ENCODE data around the gene ABCC3. TPM values are rescaled to one million over a fixed set of nuclear protein-coding genes. Genes with fewer than 3 reads are reported as not detected.

The ABCC3 gene
- total RNA-seq, 2 experiments from 2014 or later, result not detected

GRCh38 chr17:50681263-50682200 is 46.9 kb downstream of the ABCC3 start:
- peaks cover 7% of the 10 kb centered on the region for H3K4me1 Mint-ChIP-seq (ENCODE audit: low read depth)
- H3K4me3 Mint-ChIP-seq, result no peak overlapping the region
- H3K9me3 Mint-ChIP-seq, result no peaks in the 10 kb centered on the region
- no peaks in the 10 kb centered on the region for H3K36me3 Mint-ChIP-seq
- no peak for DNase-seq
- intact Hi-C loops (cut with micrococcal nuclease), result no loop called here
- POLR2A ChIA-PET, result interaction anchor here (0.6 kb wide), 1 partner anchor 270 kb away, joined by 3 read pairs; no protein-coding TSS in a partner anchor
- no peak overlapping the region for H3K27ac Mint-ChIP-seq
- CTCF ChIA-PET, result interaction anchor here (1.3 kb wide), 1 partner anchor 13 kb away, joined by 4 read pairs; no protein-coding TSS in a partner anchor
- peaks cover 9% of the 10 kb centered on the region for H3K27me3 Mint-ChIP-seq

GRCh38 chr17:50682441-50682840 is 47.8 kb downstream of the ABCC3 start:
- ChIA-PET POLR2A (no interaction called here), CTCF (interaction anchor here (0.7 kb wide), 1 partner anchor 495 kb away, joined by 3 read pairs; no protein-coding TSS in a partner anchor)
- H3K36me3 Mint-ChIP-seq, result no peaks in the 10 kb centered on the region
- no peak overlapping the region for H3K27ac Mint-ChIP-seq
- H3K27me3 Mint-ChIP-seq, result peaks cover 9% of the 10 kb centered on the region
- no peak overlapping the region for H3K4me3 Mint-ChIP-seq
- peaks cover 7% of the 10 kb centered on the region for H3K4me1 Mint-ChIP-seq (ENCODE audit: low read depth)
- H3K9me3 Mint-ChIP-seq, result no peaks in the 10 kb centered on the region
- intact Hi-C loops (cut with micrococcal nuclease), result no loop called here
- DNase-seq, result no peak

DNA sequence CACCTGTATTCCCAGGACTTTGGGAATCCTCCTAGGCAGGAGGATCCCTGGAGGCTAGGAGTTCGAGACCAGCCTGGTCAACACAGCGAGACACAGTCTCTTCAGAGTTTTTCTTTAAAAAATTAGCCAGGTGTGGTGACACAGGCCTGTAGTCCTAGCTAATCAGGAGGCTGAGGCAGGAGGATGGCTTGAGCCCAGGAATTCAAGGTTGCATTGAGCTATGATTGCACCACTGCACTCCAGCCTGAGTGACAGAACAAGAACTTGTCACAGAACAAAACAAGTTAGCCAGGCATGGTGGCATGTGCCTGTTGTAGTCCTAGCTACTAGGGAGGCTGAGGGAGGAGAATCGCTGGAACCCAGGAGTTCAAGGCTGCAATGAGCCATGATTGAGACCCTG is 48.3 kb downstream of the ABCC3 start:
- ChIA-PET POLR2A (no interaction called here), CTCF (interaction anchor here (0.7 kb wide), 1 partner anchor 495 kb away, joined by 3 read pairs; no protein-coding TSS in a partner anchor)
- Mint-ChIP-seq H3K36me3 (no peaks in the 10 kb centered on the region), H3K4me3 (no peak overlapping the region), H3K27ac (no peak overlapping the region), H3K4me1 (ENCODE audit: low read depth) (peaks cover 7% of the 10 kb centered on the region), H3K27me3 (peaks cover 9% of the 10 kb centered on the region), H3K9me3 (no peaks in the 10 kb centered on the region)
- intact Hi-C loops (cut with micrococcal nuclease), result no loop called here
- no peak for DNase-seq

DNA sequence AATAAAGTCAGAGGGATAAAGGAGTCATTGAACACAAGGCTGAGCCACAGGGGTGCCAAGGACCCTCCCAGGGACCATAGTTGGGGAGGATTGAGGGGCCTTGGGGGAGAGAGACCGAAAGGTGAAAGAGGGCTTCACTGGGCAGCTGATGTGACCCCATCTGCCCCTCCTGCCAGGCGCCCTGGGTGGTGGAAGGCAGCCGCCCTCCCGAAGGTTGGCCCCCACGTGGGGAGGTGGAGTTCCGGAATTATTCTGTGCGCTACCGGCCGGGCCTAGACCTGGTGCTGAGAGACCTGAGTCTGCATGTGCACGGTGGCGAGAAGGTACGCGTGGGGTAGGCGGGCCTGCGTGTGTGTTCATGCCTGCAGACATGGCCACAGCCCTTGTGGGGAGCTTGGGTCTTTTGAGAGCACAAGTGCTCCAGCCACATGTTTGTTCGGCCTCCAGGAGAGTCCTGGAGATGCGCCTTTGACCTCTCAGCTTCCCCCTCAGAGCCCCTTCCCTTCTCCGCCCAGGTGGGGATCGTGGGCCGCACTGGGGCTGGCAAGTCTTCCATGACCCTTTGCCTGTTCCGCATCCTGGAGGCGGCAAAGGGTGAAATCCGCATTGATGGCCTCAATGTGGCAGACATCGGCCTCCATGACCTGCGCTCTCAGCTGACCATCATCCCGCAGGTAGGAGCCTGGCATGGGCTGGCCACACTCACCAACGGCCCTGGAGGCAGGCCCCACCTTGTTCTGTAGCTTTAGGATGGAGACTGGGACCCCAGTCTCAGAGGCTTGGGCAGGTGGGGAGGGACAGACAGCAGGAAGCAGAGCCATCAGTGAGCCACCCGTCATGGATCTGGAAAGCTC is 49.0 kb downstream of the ABCC3 start:
- Mint-ChIP-seq H3K36me3 (no peaks in the 10 kb centered on the region), H3K4me3 (no peak overlapping the region), H3K9me3 (no peaks in the 10 kb centered on the region), H3K27ac (no peak overlapping the region), H3K27me3 (peaks cover 9% of the 10 kb centered on the region), H3K4me1 (ENCODE audit: low read depth) (peaks cover 7% of the 10 kb centered on the region)
- POLR2A ChIA-PET, result no interaction called here
- CTCF ChIA-PET, result interaction anchor here (0.9 kb wide), 1 partner anchor 58 kb away, joined by 3 read pairs; no protein-coding TSS in a partner anchor
- intact Hi-C loops (cut with micrococcal nuclease), result no loop called here
- no peak for DNase-seq

DNA sequence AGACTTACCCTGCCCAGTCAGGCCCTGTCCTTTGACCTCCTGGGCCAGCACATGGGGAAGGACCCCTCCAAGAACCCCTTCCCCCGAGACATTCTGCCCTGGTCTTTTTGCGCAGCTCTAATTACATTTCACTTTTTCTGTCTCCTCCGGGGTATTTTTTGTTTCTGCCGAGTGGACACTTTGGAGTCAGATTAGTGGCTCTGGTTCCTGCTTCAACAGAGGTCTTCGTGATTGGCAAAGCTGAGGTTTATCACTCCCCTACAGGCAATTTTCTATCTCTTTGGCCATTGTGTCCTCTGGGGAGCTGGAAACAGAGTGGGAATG is 49.6 kb downstream of the ABCC3 start:
- CTCF ChIA-PET, result interaction anchor here (0.9 kb wide), 1 partner anchor 58 kb away, joined by 3 read pairs; no protein-coding TSS in a partner anchor
- peaks cover 9% of the 10 kb centered on the region for H3K27me3 Mint-ChIP-seq
- H3K4me1 Mint-ChIP-seq (ENCODE audit: low read depth), result peaks cover 7% of the 10 kb centered on the region
- no peaks in the 10 kb centered on the region for H3K36me3 Mint-ChIP-seq
- no peaks in the 10 kb centered on the region for H3K9me3 Mint-ChIP-seq
- DNase-seq, result no peak
- POLR2A ChIA-PET, result no interaction called here
- intact Hi-C loops (cut with micrococcal nuclease), result no loop called here
- no peak overlapping the region for H3K27ac Mint-ChIP-seq
- no peak overlapping the region for H3K4me3 Mint-ChIP-seq

- intact Hi-C loops (cut with micrococcal nuclease), result no loop called here
- H3K4me1 Mint-ChIP-seq (ENCODE audit: low read depth), result peaks cover 7% of the 10 kb centered on the region
- POLR2A ChIA-PET, result no interaction called here
Measured at GRCh38 chr17:50684612-50685333, 50.1 kb downstream of the ABCC3 start.

DNA sequence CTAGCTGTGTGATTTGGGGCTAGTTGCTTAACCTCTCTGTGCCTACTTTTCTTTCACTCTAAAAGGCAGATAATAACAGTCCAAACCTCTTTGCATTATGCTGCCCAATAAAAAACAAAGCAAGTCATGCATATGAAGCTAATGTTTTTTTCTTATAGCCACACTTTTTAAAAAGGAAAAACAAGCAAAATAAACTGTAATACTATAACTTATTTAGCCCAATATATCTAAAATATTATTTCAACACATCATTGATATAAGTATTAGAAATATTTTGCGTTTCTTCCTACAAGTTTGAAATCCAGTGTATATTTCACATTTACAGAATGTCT is 50.6 kb downstream of the ABCC3 start:
- H3K27me3 Mint-ChIP-seq, result peaks cover 7% of the 10 kb centered on the region
- H3K27ac Mint-ChIP-seq, result no peak overlapping the region
- no peak for DNase-seq
- intact Hi-C loops (cut with micrococcal nuclease), result no loop called here
- H3K36me3 Mint-ChIP-seq, result no peaks in the 10 kb centered on the region
- peaks cover 7% of the 10 kb centered on the region for H3K4me1 Mint-ChIP-seq (ENCODE audit: low read depth)
- ChIA-PET CTCF (interaction anchor here (1.3 kb wide), 1 partner anchor 288 kb away, joined by 3 read pairs; the partner anchor contains the start of gene LRRC59), POLR2A (no interaction called here)
- no peak overlapping the region for H3K4me3 Mint-ChIP-seq
- H3K9me3 Mint-ChIP-seq, result no peaks in the 10 kb centered on the region

More at GRCh38 chr17:50684612-50685333, 50.1 kb downstream of the ABCC3 start:
- CTCF ChIA-PET, result interaction anchor here (0.9 to 1.3 kb wide), 2 partner anchors 59 to 287 kb away, joined by 3 read pairs; partner anchors contain the start of gene LRRC59
- Mint-ChIP-seq H3K27me3 (peaks cover 9% of the 10 kb centered on the region), H3K9me3 (no peaks in the 10 kb centered on the region), H3K36me3 (no peaks in the 10 kb centered on the region), H3K27ac (no peak overlapping the region), H3K4me3 (no peak overlapping the region)
- no peak for DNase-seq

DNA sequence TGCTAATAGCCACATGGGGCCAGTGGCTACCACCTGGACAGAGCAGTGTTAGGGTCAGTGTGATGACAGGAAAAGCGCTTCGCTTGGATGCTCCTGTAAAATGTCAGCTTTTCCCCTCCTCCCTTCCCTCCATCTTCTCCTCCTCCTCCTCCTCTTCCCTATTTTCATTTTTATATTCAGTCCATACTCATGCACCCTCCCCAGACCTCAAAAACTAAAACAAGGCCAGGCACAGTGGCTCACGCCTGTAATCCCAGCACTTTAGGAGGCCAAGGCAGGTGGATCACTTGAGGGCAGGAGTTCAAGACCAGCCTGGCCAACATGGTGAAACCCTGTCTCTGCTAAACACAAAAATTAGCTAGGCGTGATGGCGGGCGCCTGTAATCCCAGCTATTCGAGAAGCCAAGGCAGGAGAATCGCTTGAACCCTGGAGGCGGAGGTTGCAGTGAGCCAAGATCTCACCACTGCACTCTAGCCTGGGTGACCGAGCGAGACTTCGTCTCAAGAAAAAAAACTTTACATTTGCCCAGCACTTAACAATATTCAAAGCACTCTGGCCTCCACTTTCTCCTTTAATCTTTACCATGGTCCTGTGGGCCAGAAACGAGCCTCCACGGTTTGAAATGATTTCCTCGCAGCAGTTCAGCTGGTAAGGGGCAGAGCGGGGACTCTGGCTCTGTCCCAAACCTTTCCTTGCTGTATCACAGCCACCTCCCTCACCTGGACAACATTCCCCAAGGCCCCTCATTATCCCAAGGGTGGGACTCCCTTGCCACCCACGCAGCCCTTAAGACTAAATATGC is 51.2 kb downstream of the ABCC3 start:
- no peak for DNase-seq
- POLR2A ChIA-PET, result no interaction called here
- Mint-ChIP-seq H3K4me3 (no peak overlapping the region), H3K4me1 (ENCODE audit: low read depth) (peaks cover 7% of the 10 kb centered on the region), H3K36me3 (no peaks in the 10 kb centered on the region), H3K27me3 (peaks cover 7% of the 10 kb centered on the region), H3K27ac (no peak overlapping the region), H3K9me3 (no peaks in the 10 kb centered on the region)
- CTCF ChIA-PET, result interaction anchor here (1.3 kb wide), 1 partner anchor 289 kb away, joined by 3 read pairs; the partner anchor contains the start of gene LRRC59
- intact Hi-C loops (cut with micrococcal nuclease), result no loop called here

GRCh38 chr17:50686494-50687199 is 52.0 kb downstream of the ABCC3 start:
- no peaks in the 10 kb centered on the region for H3K36me3 Mint-ChIP-seq
- H3K4me3 Mint-ChIP-seq, result no peak overlapping the region
- H3K4me1 Mint-ChIP-seq (ENCODE audit: low read depth), result peaks cover under 1% of the 10 kb centered on the region
- no peak overlapping the region for H3K27ac Mint-ChIP-seq
- POLR2A ChIA-PET, result no interaction called here
- DNase-seq, result no peak
- intact Hi-C loops (cut with micrococcal nuclease), result no loop called here
- peaks cover under 1% of the 10 kb centered on the region for H3K27me3 Mint-ChIP-seq
- H3K9me3 Mint-ChIP-seq, result no peaks in the 10 kb centered on the region
- CTCF ChIA-PET, result no interaction called here

DNA sequence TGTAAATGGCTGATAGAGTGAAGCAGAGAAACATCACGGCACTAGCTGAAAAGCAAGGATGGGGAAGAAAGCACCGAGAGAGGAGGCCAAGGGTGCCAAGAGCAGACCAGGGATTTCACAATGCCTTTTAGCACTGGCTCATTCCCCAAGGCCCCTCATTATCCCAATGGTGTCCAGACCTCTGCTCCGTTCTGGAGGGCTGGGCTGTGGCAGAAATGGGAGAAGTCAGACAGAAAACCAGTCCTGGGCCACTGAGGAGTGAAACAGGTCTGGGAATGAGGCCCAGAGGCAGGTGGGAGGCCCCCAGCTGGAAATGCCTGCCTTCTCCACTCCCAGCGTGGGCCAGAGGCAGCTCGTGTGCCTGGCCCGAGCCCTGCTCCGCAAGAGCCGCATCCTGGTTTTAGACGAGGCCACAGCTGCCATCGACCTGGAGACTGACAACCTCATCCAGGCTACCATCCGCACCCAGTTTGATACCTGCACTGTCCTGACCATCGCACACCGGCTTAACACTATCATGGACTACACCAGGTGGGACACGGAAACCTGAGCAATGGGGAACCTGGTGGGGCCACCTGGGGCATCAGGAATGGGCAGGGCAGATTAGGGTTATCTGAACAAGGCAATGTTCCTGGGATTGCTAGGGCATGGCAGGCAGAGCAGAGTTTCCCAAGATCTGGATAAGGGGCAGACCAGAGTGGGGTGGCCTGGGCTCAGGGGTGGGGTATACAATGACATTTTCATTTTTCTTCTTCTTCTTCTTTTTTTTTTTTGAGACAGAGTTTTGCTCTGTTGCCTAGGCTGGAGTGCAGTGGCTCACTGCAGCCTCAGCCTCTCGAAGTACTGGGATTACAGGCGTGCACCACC is 52.8 kb downstream of the ABCC3 start:
- H3K27me3 Mint-ChIP-seq, result no peaks in the 10 kb centered on the region
- CTCF ChIA-PET, result no interaction called here
- no peaks in the 10 kb centered on the region for H3K9me3 Mint-ChIP-seq
- H3K4me3 Mint-ChIP-seq, result no peak overlapping the region
- H3K4me1 Mint-ChIP-seq (ENCODE audit: low read depth), result no peaks in the 10 kb centered on the region
- intact Hi-C loops (cut with micrococcal nuclease), result no loop called here
- POLR2A ChIA-PET, result no interaction called here
- no peaks in the 10 kb centered on the region for H3K36me3 Mint-ChIP-seq
- no peak overlapping the region for H3K27ac Mint-ChIP-seq
- no peak for DNase-seq
